ENCODE results near the gene NDUFA13. TPM values are rescaled to one million over a fixed set of nuclear protein-coding genes. Genes with fewer than 3 reads are reported as not detected.
A peak's percentile ranks its signal among the peaks of the same experiment; 100 is the strongest.

The NDUFA13 gene
- total RNA-seq, 1 experiment from 2014 or later: 489 TPM

DNA sequence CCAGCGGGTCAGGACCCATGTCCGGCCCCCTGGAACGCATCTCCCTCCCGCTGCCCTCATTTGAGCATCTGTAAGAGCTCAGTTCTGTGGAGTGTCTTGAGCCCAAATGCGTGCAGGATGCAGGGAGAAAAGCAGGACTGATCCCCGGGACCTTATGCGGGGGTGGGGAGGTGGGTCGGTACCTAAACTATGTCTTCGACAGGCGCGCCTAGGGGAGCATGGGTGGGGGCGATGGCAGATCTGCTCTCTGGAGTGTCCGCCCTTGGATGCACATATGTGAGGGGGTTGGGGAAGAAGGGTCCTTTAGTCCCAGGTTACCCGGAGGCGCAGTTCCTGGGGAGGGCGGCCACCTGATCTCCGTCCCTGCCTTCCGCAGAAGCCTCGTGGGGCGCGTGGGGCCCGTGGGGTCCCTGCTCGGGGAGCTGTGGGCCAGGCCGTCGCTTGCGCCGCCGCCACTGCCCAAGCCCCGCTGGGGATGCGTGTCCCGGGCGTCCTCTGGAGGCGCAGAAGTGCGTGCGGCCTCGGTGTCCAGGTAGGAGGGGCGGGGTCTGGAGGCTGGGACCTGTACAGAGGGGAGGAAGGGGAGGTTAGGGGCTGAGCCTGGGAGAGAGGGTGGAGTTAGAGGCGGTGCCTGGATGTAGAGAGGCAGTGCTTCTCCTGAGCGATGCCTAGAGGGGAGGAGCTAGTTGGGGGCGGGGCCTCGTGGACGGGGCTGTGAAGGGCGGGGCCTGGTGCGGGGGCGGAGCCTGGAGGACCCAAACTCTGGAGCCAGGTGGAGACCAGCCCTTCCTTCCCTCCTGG, 24.9 kb downstream of the NDUFA13 start:
- peaks cover 25% of the 10 kb centered on the region for H3K27me3 Mint-ChIP-seq (ENCODE audit: low read depth)
- H4K5ac ChIP-seq (ENCODE audit: insufficient read length, low read depth, low read length): no peak overlapping the region
- H3K9ac ChIP-seq (ENCODE audit: extremely low read depth, insufficient read length, low read length): no peak overlapping the region
- TF ChIP-seq, protein P1, sequence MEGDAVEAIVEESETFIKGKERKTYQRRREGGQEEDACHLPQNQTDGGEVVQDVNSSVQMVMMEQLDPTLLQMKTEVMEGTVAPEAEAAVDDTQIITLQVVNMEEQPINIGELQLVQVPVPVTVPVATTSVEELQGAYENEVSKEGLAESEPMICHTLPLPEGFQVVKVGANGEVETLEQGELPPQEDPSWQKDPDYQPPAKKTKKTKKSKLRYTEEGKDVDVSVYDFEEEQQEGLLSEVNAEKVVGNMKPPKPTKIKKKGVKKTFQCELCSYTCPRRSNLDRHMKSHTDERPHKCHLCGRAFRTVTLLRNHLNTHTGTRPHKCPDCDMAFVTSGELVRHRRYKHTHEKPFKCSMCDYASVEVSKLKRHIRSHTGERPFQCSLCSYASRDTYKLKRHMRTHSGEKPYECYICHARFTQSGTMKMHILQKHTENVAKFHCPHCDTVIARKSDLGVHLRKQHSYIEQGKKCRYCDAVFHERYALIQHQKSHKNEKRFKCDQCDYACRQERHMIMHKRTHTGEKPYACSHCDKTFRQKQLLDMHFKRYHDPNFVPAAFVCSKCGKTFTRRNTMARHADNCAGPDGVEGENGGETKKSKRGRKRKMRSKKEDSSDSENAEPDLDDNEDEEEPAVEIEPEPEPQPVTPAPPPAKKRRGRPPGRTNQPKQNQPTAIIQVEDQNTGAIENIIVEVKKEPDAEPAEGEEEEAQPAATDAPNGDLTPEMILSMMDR (conservative IDR thresholded peaks at IDR 0.05): no peak
- no peak overlapping the region for H3K14ac ChIP-seq (ENCODE audit: insufficient read depth, low read length)
- H3K56ac ChIP-seq (ENCODE audit: insufficient read length, low read depth, low read length): no peak overlapping the region
- H2BK20ac ChIP-seq (ENCODE audit: low read depth, low read length, poor library complexity, severe bottlenecking): no peak overlapping the region
- peak overlapping the region; percentile 33 to 44; a peak in 2 of 5 replicates for H3K4me3 Mint-ChIP-seq
- H3K4me1 Mint-ChIP-seq: peaks cover 7 to 15% of the 10 kb centered on the region in 2 experiments
- peak overlapping the region in 1 of 3 experiments; percentile 70; a peak in 1 of 7 replicates for H3K27ac Mint-ChIP-seq
- H4K20me1 ChIP-seq (ENCODE audit: control insufficient read depth, insufficient read depth, insufficient read length): no peaks in the 10 kb centered on the region
- H2BK12ac ChIP-seq (ENCODE audit: insufficient read length, low read depth, low read length): no peak overlapping the region
- H4K91ac ChIP-seq (ENCODE audit: insufficient read length, low read depth, low read length): no peak overlapping the region
- no peaks in the 10 kb centered on the region for H3K79me1 ChIP-seq (ENCODE audit: insufficient read depth, low read depth, low read length, poor library complexity, severe bottlenecking)
- no peak overlapping the region for H2BK120ac ChIP-seq (ENCODE audit: low read depth, low read length, poor library complexity, severe bottlenecking)
- H3K27me3 ChIP-seq (ENCODE audit: insufficient read depth, low read length): peaks cover 2% of the 10 kb centered on the region; the same call in 1 of the 2 replicates
- H3K36me3 Mint-ChIP-seq (ENCODE audit: insufficient read depth in 1 of 3, low read depth in 3 of 3): peaks cover 2 to 4% (median 2%) of the 10 kb centered on the region in 3 experiments; a peak in 4 of 7 replicates
- H4K8ac ChIP-seq (replicated peaks; ENCODE audit: insufficient read length, low read depth, low read length): no peak overlapping the region
- peak overlapping the region; percentile 44 for H3K18ac ChIP-seq (ENCODE audit: insufficient read length, low read depth, low read length)
- DNase-seq: peak; percentile 99
- no peak overlapping the region for H3K23ac ChIP-seq (ENCODE audit: insufficient read length, low read depth, low read length)
- H3T11ph ChIP-seq (ENCODE audit: low read length): no peak overlapping the region
- no peaks in the 10 kb centered on the region; a peak in 1 of 5 replicates for H3K9me3 Mint-ChIP-seq
- no peak overlapping the region for H3K4ac ChIP-seq (ENCODE audit: low read depth, low read length)
- no peak overlapping the region for H2AFZ ChIP-seq (ENCODE audit: low read length)
- WGBS (ENCODE audit: extremely low coverage, insufficient read length, low lambda C conversion rate): no CpG with 5 or more reads among the region's 45 CpGs
- peak overlapping the region; percentile 74 for H3K4me2 ChIP-seq (ENCODE audit: insufficient read depth, insufficient read length, low read length)
- H3K27ac ChIP-seq (ENCODE audit: insufficient read length, low read depth, low read length): no peak overlapping the region
- no peak overlapping the region for H2BK15ac ChIP-seq (ENCODE audit: low read depth, low read length)
- H2BK5ac ChIP-seq (ENCODE audit: insufficient read length, low read length): no peak overlapping the region
- peaks cover 14% of the 10 kb centered on the region for H3K23me2 ChIP-seq (ENCODE audit: insufficient read length, low read depth, low read length, poor library complexity, severe bottlenecking)
- H2AK5ac ChIP-seq (ENCODE audit: insufficient read length, low read length): no peak overlapping the region
- H3K79me2 ChIP-seq (ENCODE audit: insufficient read depth, low read length): no peaks in the 10 kb centered on the region
- no peaks in the 10 kb centered on the region for H3K4me1 ChIP-seq (ENCODE audit: insufficient read depth, low read length)
- no peaks in the 10 kb centered on the region for H3K9me3 ChIP-seq (ENCODE audit: control insufficient read depth, low read depth, low read length)

Measured in H9 (cell line).